K562 (cell line): ENCODE results near the gene TACR2. TPM values are rescaled to one million over a fixed set of nuclear protein-coding genes. Genes with fewer than 3 reads are reported as not detected.

Source experiments
- ATAC-seq: fragments of 200-7000 bp; cut with Tn5 transposase; 3 replicates; pipeline ENCODE4 v1.9.1; 2020; ENCODE audit warnings: moderate library complexity
- BruUV-seq: library from RNA; stranded (reverse); fragments of 400-500 nt; replicated peaks from 2 replicates; lab custom pipeline; 2021; lab: Mats Ljungman, UMichigan
- CTCF ChIA-PET: fragments of 300-600 bp; formaldehyde crosslinking; extraction: SDS; loops from one replicate; lab custom pipeline; 2021; ENCODE audit warnings: low intra/inter-chr PET ratio; lab: Yijun Ruan, JAX
- POLR2A ChIA-PET: fragments of 300-600, 350-650 bp; sonication (Branson Sonifier 250); formaldehyde crosslinking; extraction: SDS; loops from one replicate; lab custom pipeline; 2021; ENCODE audit warnings: antibody characterized with exemption, inconsistent platforms; lab: Yijun Ruan, JAX
- DNase-seq, 4 experiments: peaks; one replicate each; pipeline versions ENCODE4 v3.0.0 to v3.0.0-alpha.2; 2011 to 2018; ENCODE audit warnings: low spot score in 3 of 4, mixed read lengths in 3 of 4; ENCODE audit errors: extremely low read depth in 1 of 4
- FAIRE-seq: peaks from 2 replicates; lab custom pipeline; 2011; peaks lifted over from hg19 to GRCh38; lab: Jason Lieb, UNC
- H2AFZ ChIP-seq: 2 replicates; pipeline ENCODE4 v1.6.0; 2011; ENCODE audit warnings: low read depth, low read length, control low read depth, inconsistent platforms
- H3K27ac ChIP-seq: fragments of 200-600 bp; 3 replicates; pipeline ENCODE4 v1.8.0; 2011; ENCODE audit warnings: low read depth, mild to moderate bottlenecking, control low read depth, inconsistent platforms, low read length, moderate library complexity, mixed read lengths; ENCODE audit errors: extremely low read depth
- H3K27me3 ChIP-seq, 2 experiments: fragments of 300-600 bp in 1 of 2; 2 replicates in 1 of 2; 3 replicates in 1 of 2; pipeline versions ENCODE4 v1.6.0 to v1.8.0; 2011; ENCODE audit warnings: inconsistent platforms in 2 of 2, low read length in 2 of 2, mild to moderate bottlenecking in 1 of 2, mixed read lengths in 1 of 2, moderate library complexity in 1 of 2; ENCODE audit not compliant: control insufficient read depth in 2 of 2, insufficient read depth in 2 of 2
- H3K36me3 ChIP-seq: fragments of 300-600 bp; 3 replicates; pipeline ENCODE4 v1.8.0; 2011; ENCODE audit warnings: mild to moderate bottlenecking, low read length, inconsistent platforms; ENCODE audit not compliant: control insufficient read depth, insufficient read depth
- H3K4me1 ChIP-seq, 2 experiments: fragments of 200-600 bp in 1 of 2; replicated peaks in 1 of 2; 2 replicates in 1 of 2; 3 replicates in 1 of 2; pipeline versions ENCODE4 v1.5.1 to v1.8.0; 2011; ENCODE audit warnings: inconsistent platforms in 2 of 2, low read length in 2 of 2, mild to moderate bottlenecking in 1 of 2, mixed read lengths in 1 of 2, moderate library complexity in 1 of 2; ENCODE audit not compliant: control insufficient read depth in 2 of 2, insufficient read depth in 2 of 2
- H3K4me2 ChIP-seq: 2 replicates; pipeline ENCODE4 v1.6.1; 2011; ENCODE audit warnings: low read length, control low read depth, inconsistent platforms, mixed read lengths; ENCODE audit not compliant: insufficient read depth
- H3K4me3 ChIP-seq: fragments of 200-600 bp; sonication (generic), shearing (Covaris generic); 2 replicates; pipeline ENCODE4 v1.5.1; 2016; ENCODE audit warnings: control low read depth, inconsistent platforms
- H3K79me2 ChIP-seq: fragments of 200-600 bp; 3 replicates; pipeline ENCODE4 v1.8.0; 2011; ENCODE audit warnings: low read length, inconsistent platforms; ENCODE audit not compliant: control insufficient read depth, insufficient read depth
- H3K9ac ChIP-seq, 2 experiments: 2 replicates each; pipeline versions ENCODE4 v1.6.0 to v1.6.1; 2011; ENCODE audit warnings: low read depth in 2 of 2, low read length in 2 of 2, control low read depth in 1 of 2, inconsistent platforms in 1 of 2, mild to moderate bottlenecking in 1 of 2, mixed read lengths in 1 of 2; ENCODE audit not compliant: insufficient read depth in 1 of 2
- H3K9me1 ChIP-seq: one replicate; pipeline ENCODE4 v1.6.0; 2011; ENCODE audit warnings: inconsistent platforms, mild to moderate bottlenecking, low read length, moderate library complexity; ENCODE audit not compliant: control insufficient read depth, insufficient read depth
- H3K9me3 ChIP-seq: replicated peaks from 2 replicates; pipeline ENCODE4 v1.5.1; 2011; ENCODE audit warnings: low read depth, low read length, inconsistent platforms; ENCODE audit not compliant: control insufficient read depth, insufficient read depth
- H4K20me1 ChIP-seq: replicated peaks from 2 replicates; pipeline ENCODE4 v1.6.1; 2011; ENCODE audit warnings: low read length, inconsistent platforms, mixed read lengths; ENCODE audit not compliant: control insufficient read depth, insufficient read depth
- CBFA2T3 ChIP-seq: fragments of 450-650 bp; IDR thresholded peaks from 2 replicates; pipeline ENCODE4 v1.6.1; 2017
- CGGBP1 ChIP-seq: fragments of 250-450 bp; sonication (Bioruptor Pico); IDR thresholded peaks from 2 replicates; pipeline ENCODE4 v1.9.0; 2021; ENCODE audit warnings: mild to moderate bottlenecking
- EHMT2 ChIP-seq: fragments of 450-650 bp; IDR thresholded peaks from 2 replicates; pipeline ENCODE4 v1.6.1; 2018; ENCODE audit warnings: antibody characterized with exemption
- MCM5 ChIP-seq: fragments of 450-650 bp; IDR thresholded peaks from 2 replicates; pipeline ENCODE4 v1.6.1; 2016; ENCODE audit warnings: low read depth
- WGBS: fragments of 100-300 bp; shearing (Covaris generic); methylation state at CpG from one replicate; pipeline ENCODE4 v1.1.6; 2016; ENCODE audit warnings: low coverage, mixed read lengths; ENCODE audit not compliant: insufficient coverage; ENCODE audit errors: missing lambda C conversion rate; 5-methylcytosine and 5-hydroxymethylcytosine counted together
- in situ Hi-C: fragments of 300-500 bp; cut with MboI; formaldehyde crosslinking; loops from 4 replicates; pipeline ENCODE4 v1.15.0; 2018; ENCODE audit warnings: inconsistent platforms, mixed read lengths
- intact Hi-C: fragments of 100-400 bp; cut with micrococcal nuclease; formaldehyde crosslinking; loops from 2 replicates; pipeline ENCODE4 v1.14.2; 2022
- polyA plus RNA-seq, 8 experiments: library from polyadenylated mRNA; depleted of rRNA in 4 of 8; stranded (reverse) in 5 of 8; unstranded in 3 of 8; fragments of >200 nt; fragmentation: Nextera tagmentation in 2 of 8; fragmentation: Illumina TruSeq in 1 of 8; extraction: Ambion mirVana in 2 of 8; extraction: Trizol in 1 of 8; gene quantifications; 2 replicates each; pipeline versions ENCODE4 v1.2.1 to v1.2.3, GENCODE V29; 2011 to 2014; ENCODE audit warnings: inconsistent platforms in 1 of 8, missing spikeins in 1 of 8
- total RNA-seq, 7 experiments: library from RNA; depleted of rRNA in 6 of 7; stranded (reverse); fragments of >200 nt in 6 of 7; fragmentation: Illumina TruSeq in 2 of 7; extraction: Trizol in 2 of 7; gene quantifications; 2 replicates each; pipeline versions ENCODE4 v1.2.1 to v1.2.3, GENCODE V29; 2011 to 2021; ENCODE audit warnings: low replicate concordance in 1 of 7
- TF ChIP-seq, protein P1 (sequence below): fragments of 450-650 bp; IDR thresholded peaks from 2 replicates; pipeline ENCODE4 v1.6.1; 2017; ENCODE audit warnings: antibody characterized with exemption
- TF ChIP-seq, protein P2 (sequence below): fragments of 250-450 bp; sonication (Bioruptor Pico); IDR thresholded peaks from 2 replicates; pipeline ENCODE4 v1.4.0; 2020; ENCODE audit warnings: mild to moderate bottlenecking, moderate library complexity, borderline replicate concordance

TACR2 gene
- total and polyA plus RNA-seq, 9 of the 15 experiments (the other 6 are each of a cell fraction or from before 2014, with no cell fraction given), result not detected

DNA sequence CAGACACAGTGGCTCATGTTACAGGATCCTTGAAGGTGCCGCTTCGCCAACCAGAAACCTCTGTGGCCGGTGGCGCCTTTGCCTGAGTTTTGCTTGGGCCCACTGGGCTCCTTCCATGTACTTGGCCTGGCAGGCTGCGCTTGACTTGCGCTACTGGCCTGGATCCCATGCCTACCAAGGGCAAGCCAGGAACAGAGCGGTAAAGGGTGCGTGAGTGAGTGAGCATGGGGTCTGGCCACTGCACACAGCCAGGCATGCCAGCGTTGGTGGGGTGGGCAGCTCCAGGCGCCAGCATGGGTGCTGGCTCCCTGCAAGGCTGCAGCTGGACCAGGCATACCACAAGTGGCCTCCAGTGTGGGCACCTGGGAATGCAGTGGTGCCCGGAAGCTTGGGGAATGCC, 18.2 kb upstream of the TACR2 start:
- DNase-seq, result no peak
- no TSS peak for BruUV-seq
- no peak for ATAC-seq
- Histone ChIP-seq H3K9me3 (no peaks in the 10 kb centered on the region), H3K4me2 (no peak overlapping the region), H3K27me3 (peaks cover 24 to 49% of the 10 kb centered on the region in 2 experiments), H3K4me3 (no peak overlapping the region), H3K4me1 (peaks cover 0 to 10% of the 10 kb centered on the region in 2 experiments; a peak in 2 of 5 replicates), H3K9me1 (no peaks in the 10 kb centered on the region), H3K79me2 (no peaks in the 10 kb centered on the region), H3K9ac (no peak overlapping the region), H4K20me1 (no peaks in the 10 kb centered on the region; the same call in 1 of the 2 replicates), H3K27ac (no peak overlapping the region), H3K36me3 (no peaks in the 10 kb centered on the region), H2AFZ (no peak overlapping the region)
- ChIA-PET CTCF (no interaction called here), POLR2A (interaction anchor here (0.6 to 1.2 kb wide), 2 partner anchors 11 to 25 kb away, joined by 3 to 4 read pairs; no protein-coding TSS in a partner anchor)
- no peak for FAIRE-seq
- TF ChIP-seq, protein P1, sequence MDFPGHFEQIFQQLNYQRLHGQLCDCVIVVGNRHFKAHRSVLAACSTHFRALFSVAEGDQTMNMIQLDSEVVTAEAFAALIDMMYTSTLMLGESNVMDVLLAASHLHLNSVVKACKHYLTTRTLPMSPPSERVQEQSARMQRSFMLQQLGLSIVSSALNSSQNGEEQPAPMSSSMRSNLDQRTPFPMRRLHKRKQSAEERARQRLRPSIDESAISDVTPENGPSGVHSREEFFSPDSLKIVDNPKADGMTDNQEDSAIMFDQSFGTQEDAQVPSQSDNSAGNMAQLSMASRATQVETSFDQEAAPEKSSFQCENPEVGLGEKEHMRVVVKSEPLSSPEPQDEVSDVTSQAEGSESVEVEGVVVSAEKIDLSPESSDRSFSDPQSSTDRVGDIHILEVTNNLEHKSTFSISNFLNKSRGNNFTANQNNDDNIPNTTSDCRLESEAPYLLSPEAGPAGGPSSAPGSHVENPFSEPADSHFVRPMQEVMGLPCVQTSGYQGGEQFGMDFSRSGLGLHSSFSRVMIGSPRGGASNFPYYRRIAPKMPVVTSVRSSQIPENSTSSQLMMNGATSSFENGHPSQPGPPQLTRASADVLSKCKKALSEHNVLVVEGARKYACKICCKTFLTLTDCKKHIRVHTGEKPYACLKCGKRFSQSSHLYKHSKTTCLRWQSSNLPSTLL, result no peak
- TF ChIP-seq MCM5 (no peak), EHMT2 (no peak), CGGBP1 (CRISPR knock-in tag) (no peak), CBFA2T3 (no peak)
- TF ChIP-seq, protein P2, sequence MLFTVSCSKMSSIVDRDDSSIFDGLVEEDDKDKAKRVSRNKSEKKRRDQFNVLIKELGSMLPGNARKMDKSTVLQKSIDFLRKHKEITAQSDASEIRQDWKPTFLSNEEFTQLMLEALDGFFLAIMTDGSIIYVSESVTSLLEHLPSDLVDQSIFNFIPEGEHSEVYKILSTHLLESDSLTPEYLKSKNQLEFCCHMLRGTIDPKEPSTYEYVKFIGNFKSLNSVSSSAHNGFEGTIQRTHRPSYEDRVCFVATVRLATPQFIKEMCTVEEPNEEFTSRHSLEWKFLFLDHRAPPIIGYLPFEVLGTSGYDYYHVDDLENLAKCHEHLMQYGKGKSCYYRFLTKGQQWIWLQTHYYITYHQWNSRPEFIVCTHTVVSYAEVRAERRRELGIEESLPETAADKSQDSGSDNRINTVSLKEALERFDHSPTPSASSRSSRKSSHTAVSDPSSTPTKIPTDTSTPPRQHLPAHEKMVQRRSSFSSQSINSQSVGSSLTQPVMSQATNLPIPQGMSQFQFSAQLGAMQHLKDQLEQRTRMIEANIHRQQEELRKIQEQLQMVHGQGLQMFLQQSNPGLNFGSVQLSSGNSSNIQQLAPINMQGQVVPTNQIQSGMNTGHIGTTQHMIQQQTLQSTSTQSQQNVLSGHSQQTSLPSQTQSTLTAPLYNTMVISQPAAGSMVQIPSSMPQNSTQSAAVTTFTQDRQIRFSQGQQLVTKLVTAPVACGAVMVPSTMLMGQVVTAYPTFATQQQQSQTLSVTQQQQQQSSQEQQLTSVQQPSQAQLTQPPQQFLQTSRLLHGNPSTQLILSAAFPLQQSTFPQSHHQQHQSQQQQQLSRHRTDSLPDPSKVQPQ, result no peak
- in situ Hi-C loops (loop anchor here (5.0 kb wide), 2 partner anchors 67 to 202 kb away; no protein-coding TSS in a partner anchor), intact Hi-C loops (no loop called here)
- WGBS, result 21% methylated on average over 11 of the region's 11 CpGs
